ENCODE results near the gene CFAP410. TPM values are rescaled to one million over a fixed set of nuclear protein-coding genes. Genes with fewer than 3 reads are reported as not detected.
A peak's percentile ranks its signal among the peaks of the same experiment; 100 is the strongest.

Gene CFAP410
- total RNA-seq, 1 donor from 2014 or later = 27.6 TPM

- Mint-ChIP-seq H3K4me1 (no peaks in the 10 kb centered on the region), H3K27me3 (ENCODE audit: low read depth) (peaks cover 30% of the 10 kb centered on the region), H3K36me3 (no peaks in the 10 kb centered on the region), H3K9me3 (peaks cover 8% of the 10 kb centered on the region), H3K4me3 (no peak overlapping the region), H3K27ac (no peak overlapping the region)
- peak in 1 of 2 experiments; percentile 30 for DNase-seq (ENCODE audit: low spot score in 2 of 2, unreplicated experiment in 2 of 2)
- no peak for TF ChIP-seq CTCF (IDR thresholded peaks at IDR 0.05; ENCODE audit: unreplicated experiment)
These were observed 38.2 kb upstream of the CFAP410 start for GRCh38 chr21:44377201-44377921.

GRCh38 chr21:44376606-44377005 is 37.4 kb upstream of the CFAP410 start:
- no peaks in the 10 kb centered on the region for H3K4me1 Mint-ChIP-seq
- H3K4me3 Mint-ChIP-seq = no peak overlapping the region
- no peaks in the 10 kb centered on the region for H3K36me3 Mint-ChIP-seq
- DNase-seq (ENCODE audit: low spot score in 2 of 2, unreplicated experiment in 2 of 2) = no peak
- peaks cover 3% of the 10 kb centered on the region for H3K9me3 Mint-ChIP-seq
- TF ChIP-seq CTCF (IDR thresholded peaks at IDR 0.05; ENCODE audit: unreplicated experiment) = no peak
- H3K27ac Mint-ChIP-seq = no peak overlapping the region
- peaks cover 37% of the 10 kb centered on the region for H3K27me3 Mint-ChIP-seq (ENCODE audit: low read depth)

GRCh38 chr21:44375761-44376241 is 36.6 kb upstream of the CFAP410 start:
- Mint-ChIP-seq H3K4me3 (no peak overlapping the region), H3K4me1 (no peaks in the 10 kb centered on the region), H3K27me3 (ENCODE audit: low read depth) (peaks cover 41% of the 10 kb centered on the region), H3K9me3 (peaks cover 3% of the 10 kb centered on the region), H3K36me3 (no peaks in the 10 kb centered on the region), H3K27ac (no peak overlapping the region)
- TF ChIP-seq CTCF (IDR thresholded peaks at IDR 0.05; ENCODE audit: unreplicated experiment) = no peak
- DNase-seq (ENCODE audit: low spot score in 2 of 2, unreplicated experiment in 2 of 2) = no peak

GRCh38 chr21:44375281-44375651 is 36.1 kb upstream of the CFAP410 start:
- peak in 1 of 2 experiments; percentile 29 for DNase-seq (ENCODE audit: low spot score in 2 of 2, unreplicated experiment in 2 of 2)
- Mint-ChIP-seq H3K4me1 (peaks cover 2% of the 10 kb centered on the region), H3K9me3 (peaks cover 3% of the 10 kb centered on the region), H3K27ac (no peak overlapping the region), H3K4me3 (no peak overlapping the region), H3K27me3 (ENCODE audit: low read depth) (peaks cover 43% of the 10 kb centered on the region), H3K36me3 (no peaks in the 10 kb centered on the region)
- no peak for TF ChIP-seq CTCF (IDR thresholded peaks at IDR 0.05; ENCODE audit: unreplicated experiment)

- no peak overlapping the region for H3K27ac Mint-ChIP-seq
- TF ChIP-seq CTCF (IDR thresholded peaks at IDR 0.05; ENCODE audit: unreplicated experiment) = no peak
- no peak overlapping the region for H3K4me3 Mint-ChIP-seq
These were observed 35.6 kb upstream of the CFAP410 start for GRCh38 chr21:44374601-44375280.

More at GRCh38 chr21:44374601-44375280, 35.6 kb upstream of the CFAP410 start:
- peak in 1 of 2 experiments; percentile 16 for DNase-seq (ENCODE audit: low spot score in 2 of 2, unreplicated experiment in 2 of 2)
- Mint-ChIP-seq H3K27me3 (ENCODE audit: low read depth) (peaks cover 47% of the 10 kb centered on the region), H3K9me3 (peaks cover 3% of the 10 kb centered on the region), H3K36me3 (no peaks in the 10 kb centered on the region), H3K4me1 (peaks cover 2% of the 10 kb centered on the region)

All from mesothelial cell of epicardium (in vitro differentiated cells).